Natural killer cell treated with Interleukin-12 subunit alpha and Interleukin-12 subunit beta and Interleukin-15 and Interleukin-18, amount 100 ng/mL, for 72 hours (primary cell): ENCODE data around the gene RNF223. TPM values are rescaled to one million over a fixed set of nuclear protein-coding genes. Genes with fewer than 3 reads are reported as not detected.

Experiments
- ATAC-seq, 2 donors: fragments of 150-1000 bp; cut with Tn5 transposase in 1 of 2; sonication (Bioruptor Pico), chemical (Tn5 transposase) in 1 of 2; 2 replicates each; pipeline ENCODE4 v1.10.0; 2021
- DNase-seq: peaks from one replicate; pipeline ENCODE4 v3.0.0; 2022; ENCODE audit warnings: low spot score
- H3K27ac Mint-ChIP-seq, 2 donors: 1 replicate in 1 of 2; 2 replicates in 1 of 2; pipeline ENCODE4 v1.8.0; 2022; ENCODE audit warnings: mixed read lengths in 2 of 2, mild to moderate bottlenecking in 1 of 2, moderate library complexity in 1 of 2
- H3K27me3 Mint-ChIP-seq, 2 donors: 1 replicate in 1 of 2; 2 replicates in 1 of 2; pipeline ENCODE4 v1.8.0; 2022; ENCODE audit warnings: mixed read lengths in 2 of 2
- H3K36me3 Mint-ChIP-seq: one replicate; pipeline ENCODE4 v1.8.0; 2022; ENCODE audit warnings: mixed read lengths
- H3K4me1 Mint-ChIP-seq, 2 donors: 1 replicate in 1 of 2; 2 replicates in 1 of 2; pipeline ENCODE4 v1.8.0; 2022; ENCODE audit warnings: low read depth in 2 of 2, mixed read lengths in 2 of 2, mild to moderate bottlenecking in 1 of 2
- H3K4me3 Mint-ChIP-seq: one replicate; pipeline ENCODE4 v1.8.0; 2022; ENCODE audit warnings: mixed read lengths
- H3K9me3 Mint-ChIP-seq: 2 replicates; pipeline ENCODE4 v1.8.0; 2022; ENCODE audit warnings: mixed read lengths
- total RNA-seq, 2 donors: library from RNA; stranded (reverse); gene quantifications; one replicate each; pipeline ENCODE4 v1.2.3, GENCODE V29; 2022

The RNF223 gene
- total RNA-seq, 2 donors from 2014 or later: not detected

GRCh38 chr1:1049318-1050165, 24.6 kb downstream of the RNF223 start:
- DNase-seq: no peak
- H3K4me1 Mint-ChIP-seq: peaks cover 0 to 6% of the 10 kb centered on the region in 2 donors

GRCh38 chr1:1048765-1049164, 25.3 kb downstream of the RNF223 start:
- H3K4me3 Mint-ChIP-seq: no peak overlapping the region
- DNase-seq: no peak
- ATAC-seq: no peak
- no peak overlapping the region for H3K27ac Mint-ChIP-seq
- peaks cover 0 to 6% of the 10 kb centered on the region in 2 donors for H3K4me1 Mint-ChIP-seq
- no peaks in the 10 kb centered on the region for H3K9me3 Mint-ChIP-seq
- no peaks in the 10 kb centered on the region for H3K36me3 Mint-ChIP-seq
- H3K27me3 Mint-ChIP-seq: no peaks in the 10 kb centered on the region

More at GRCh38 chr1:1049318-1050165, 24.6 kb downstream of the RNF223 start:
- no peak overlapping the region for H3K4me3 Mint-ChIP-seq
- no peaks in the 10 kb centered on the region for H3K9me3 Mint-ChIP-seq
- no peak for ATAC-seq
- no peak overlapping the region for H3K27ac Mint-ChIP-seq
- H3K27me3 Mint-ChIP-seq: no peaks in the 10 kb centered on the region
- H3K36me3 Mint-ChIP-seq: no peaks in the 10 kb centered on the region

- Mint-ChIP-seq H3K4me3 (no peak overlapping the region), H3K36me3 (no peaks in the 10 kb centered on the region), H3K27me3 (no peaks in the 10 kb centered on the region), H3K9me3 (no peaks in the 10 kb centered on the region), H3K4me1 (peaks cover 1 to 6% of the 10 kb centered on the region in 2 donors), H3K27ac (no peak overlapping the region)
- no peak for DNase-seq
- no peak for ATAC-seq
Measured at GRCh38 chr1:1047963-1048362, 26.1 kb downstream of the RNF223 start.

- DNase-seq (no peak), ATAC-seq (no peak)
- no peaks in the 10 kb centered on the region for H3K9me3 Mint-ChIP-seq
- no peak overlapping the region for H3K27ac Mint-ChIP-seq
- H3K4me3 Mint-ChIP-seq: no peak overlapping the region
- H3K27me3 Mint-ChIP-seq: no peaks in the 10 kb centered on the region
- no peaks in the 10 kb centered on the region for H3K36me3 Mint-ChIP-seq
- H3K4me1 Mint-ChIP-seq: peaks cover 3 to 4% of the 10 kb centered on the region in 2 donors
Measured at GRCh38 chr1:1047407-1047806, 26.7 kb downstream of the RNF223 start.

DNA sequence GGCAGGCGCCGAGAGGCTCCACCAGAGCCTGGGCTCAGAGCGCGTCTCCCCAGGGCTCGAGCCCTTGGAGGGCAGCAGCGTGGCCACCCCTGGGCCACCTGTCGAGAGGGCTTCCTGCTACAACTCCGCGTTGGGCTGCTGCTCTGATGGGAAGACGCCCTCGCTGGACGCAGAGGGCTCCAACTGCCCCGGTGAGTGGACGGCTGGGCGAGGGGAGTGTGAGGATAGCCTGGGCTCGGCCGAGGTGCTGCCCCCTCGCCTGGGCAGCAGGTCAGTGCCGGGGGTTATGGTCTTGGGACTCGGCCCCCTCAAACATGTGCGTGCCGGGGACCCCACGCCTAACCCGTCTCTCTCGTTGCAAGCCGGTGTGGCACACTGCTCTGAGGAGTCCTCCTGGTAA, 27.3 kb downstream of the RNF223 start:
- Mint-ChIP-seq H3K27ac (no peak overlapping the region), H3K4me1 (peaks cover 0 to 5% of the 10 kb centered on the region in 2 donors), H3K27me3 (no peaks in the 10 kb centered on the region), H3K36me3 (no peaks in the 10 kb centered on the region), H3K9me3 (no peaks in the 10 kb centered on the region), H3K4me3 (no peak overlapping the region)
- ATAC-seq: no peak
- no peak for DNase-seq

DNA sequence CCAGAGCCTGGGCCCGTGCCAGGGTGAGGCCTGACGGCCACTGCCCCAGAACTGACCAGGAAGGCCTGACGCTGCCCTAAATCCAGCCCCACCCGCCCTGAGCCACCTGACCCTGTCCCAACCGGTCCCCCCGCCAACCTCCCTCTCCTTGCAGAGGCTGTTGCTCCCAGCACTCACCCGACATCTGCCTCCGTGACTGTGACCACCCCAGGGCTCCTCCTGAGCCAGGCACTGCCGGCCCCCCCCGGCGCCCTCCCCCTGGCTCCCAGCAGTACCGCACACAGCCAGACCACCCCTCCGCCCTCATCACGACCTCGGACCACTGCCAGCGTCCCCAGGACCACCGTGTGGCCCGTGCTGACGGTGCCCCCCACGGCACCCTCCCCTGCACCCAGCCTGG, 27.9 kb downstream of the RNF223 start:
- DNase-seq (no peak), ATAC-seq (no peak)
- Mint-ChIP-seq H3K9me3 (no peaks in the 10 kb centered on the region), H3K27me3 (no peaks in the 10 kb centered on the region), H3K27ac (no peak overlapping the region), H3K36me3 (no peaks in the 10 kb centered on the region), H3K4me1 (peaks cover 0 to 5% of the 10 kb centered on the region in 2 donors), H3K4me3 (no peak overlapping the region)

GRCh38 chr1:1045129-1045528, 29.0 kb downstream of the RNF223 start:
- peaks cover 0 to 5% of the 10 kb centered on the region in 2 donors for H3K4me1 Mint-ChIP-seq
- DNase-seq: no peak
- H3K4me3 Mint-ChIP-seq: no peak overlapping the region
- no peak overlapping the region for H3K27ac Mint-ChIP-seq
- no peaks in the 10 kb centered on the region for H3K27me3 Mint-ChIP-seq
- H3K36me3 Mint-ChIP-seq: no peaks in the 10 kb centered on the region
- H3K9me3 Mint-ChIP-seq: no peaks in the 10 kb centered on the region
- no peak for ATAC-seq

DNA sequence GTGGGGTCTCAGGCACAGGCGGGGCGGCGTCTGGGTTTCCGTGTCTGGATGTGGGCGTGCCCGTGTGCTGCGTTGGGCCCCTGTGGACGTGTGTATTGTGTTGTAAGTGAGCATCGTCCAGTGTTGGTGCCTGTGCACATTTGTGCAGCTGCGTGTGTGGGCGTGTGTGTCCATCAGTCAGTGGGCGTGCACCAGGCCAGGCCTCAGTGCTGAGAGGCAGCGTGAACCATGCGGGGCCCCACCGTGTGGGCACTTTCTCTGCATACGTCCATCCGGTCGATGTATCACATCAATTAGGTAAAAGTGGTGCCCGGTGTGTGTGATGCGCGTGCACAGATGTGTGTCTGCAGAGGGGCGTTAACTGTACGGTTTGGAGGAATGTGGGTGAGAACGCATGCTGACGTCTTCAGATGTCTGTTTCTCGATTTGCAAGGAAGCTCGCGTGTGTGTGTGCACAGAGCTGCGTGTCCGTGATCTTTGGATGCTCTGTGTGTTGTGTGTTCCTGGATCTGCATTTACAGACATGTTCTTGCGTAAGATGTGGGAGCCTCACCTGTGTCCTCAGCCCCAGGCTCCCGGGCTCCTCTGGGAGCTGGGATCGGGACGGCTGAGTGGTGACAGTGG, 29.5 kb downstream of the RNF223 start:
- Mint-ChIP-seq H3K9me3 (no peaks in the 10 kb centered on the region), H3K4me3 (no peak overlapping the region), H3K27me3 (peaks cover 0 to 3% of the 10 kb centered on the region in 2 donors), H3K4me1 (peaks cover 4 to 9% of the 10 kb centered on the region in 2 donors), H3K36me3 (no peaks in the 10 kb centered on the region), H3K27ac (no peak overlapping the region)
- DNase-seq: no peak
- no peak for ATAC-seq

DNA sequence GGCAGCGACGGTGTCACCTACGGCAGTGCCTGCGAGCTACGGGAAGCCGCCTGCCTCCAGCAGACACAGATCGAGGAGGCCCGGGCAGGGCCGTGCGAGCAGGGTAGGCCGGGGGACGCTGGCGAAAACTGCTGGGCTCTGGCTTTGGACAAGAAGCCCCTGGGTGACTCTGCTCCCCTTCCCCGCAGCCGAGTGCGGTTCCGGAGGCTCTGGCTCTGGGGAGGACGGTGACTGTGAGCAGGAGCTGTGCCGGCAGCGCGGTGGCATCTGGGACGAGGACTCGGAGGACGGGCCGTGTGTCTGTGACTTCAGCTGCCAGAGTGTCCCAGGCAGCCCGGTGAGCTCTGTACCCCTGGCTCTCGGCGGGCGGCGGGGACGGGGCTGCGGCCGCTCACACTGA, 30.2 kb downstream of the RNF223 start:
- Mint-ChIP-seq H3K36me3 (no peaks in the 10 kb centered on the region), H3K27ac (no peak overlapping the region), H3K4me1 (peaks cover 9 to 14% of the 10 kb centered on the region in 2 donors), H3K4me3 (no peak overlapping the region), H3K9me3 (no peaks in the 10 kb centered on the region), H3K27me3 (peaks cover under 1 to 5% of the 10 kb centered on the region in 2 donors)
- DNase-seq: no peak
- ATAC-seq: no peak

DNA sequence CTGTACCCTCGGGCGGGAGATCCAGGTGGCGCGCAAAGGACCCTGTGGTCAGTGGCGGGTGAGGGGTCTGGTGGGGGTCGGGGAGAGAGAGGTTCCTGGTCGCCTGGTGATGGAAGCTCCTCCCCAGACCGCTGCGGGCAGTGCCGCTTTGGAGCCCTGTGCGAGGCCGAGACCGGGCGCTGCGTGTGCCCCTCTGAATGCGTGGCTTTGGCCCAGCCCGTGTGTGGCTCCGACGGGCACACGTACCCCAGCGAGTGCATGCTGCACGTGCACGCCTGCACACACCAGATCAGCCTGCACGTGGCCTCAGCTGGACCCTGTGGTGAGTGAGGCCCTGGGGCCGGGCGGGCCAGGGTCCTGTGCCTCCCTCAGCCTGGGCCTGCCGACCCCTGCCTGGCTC, 30.7 kb downstream of the RNF223 start:
- ATAC-seq: no peak
- Mint-ChIP-seq H3K4me3 (no peak overlapping the region), H3K9me3 (no peaks in the 10 kb centered on the region), H3K27ac (no peak overlapping the region), H3K4me1 (peaks cover 14 to 19% of the 10 kb centered on the region in 2 donors), H3K27me3 (peaks cover 6 to 10% of the 10 kb centered on the region in 2 donors), H3K36me3 (no peaks in the 10 kb centered on the region)
- no peak for DNase-seq

GRCh38 chr1:1042835-1043234, 31.3 kb downstream of the RNF223 start:
- Mint-ChIP-seq H3K27me3 (peaks cover 7 to 12% of the 10 kb centered on the region in 2 donors), H3K36me3 (no peaks in the 10 kb centered on the region), H3K4me3 (no peak overlapping the region), H3K27ac (no peak overlapping the region), H3K9me3 (no peaks in the 10 kb centered on the region), H3K4me1 (peaks cover 14 to 21% of the 10 kb centered on the region in 2 donors)
- ATAC-seq (no peak), DNase-seq (no peak)

- no peaks in the 10 kb centered on the region for H3K36me3 Mint-ChIP-seq
- ATAC-seq (no peak), DNase-seq (no peak)
- H3K27ac Mint-ChIP-seq: no peak overlapping the region
- no peak overlapping the region for H3K4me3 Mint-ChIP-seq
- H3K4me1 Mint-ChIP-seq: peaks cover 14 to 21% of the 10 kb centered on the region in 2 donors
- H3K9me3 Mint-ChIP-seq: no peaks in the 10 kb centered on the region
- peaks cover 7 to 12% of the 10 kb centered on the region in 2 donors for H3K27me3 Mint-ChIP-seq
Measured at GRCh38 chr1:1041873-1042272, 32.2 kb downstream of the RNF223 start.

DNA sequence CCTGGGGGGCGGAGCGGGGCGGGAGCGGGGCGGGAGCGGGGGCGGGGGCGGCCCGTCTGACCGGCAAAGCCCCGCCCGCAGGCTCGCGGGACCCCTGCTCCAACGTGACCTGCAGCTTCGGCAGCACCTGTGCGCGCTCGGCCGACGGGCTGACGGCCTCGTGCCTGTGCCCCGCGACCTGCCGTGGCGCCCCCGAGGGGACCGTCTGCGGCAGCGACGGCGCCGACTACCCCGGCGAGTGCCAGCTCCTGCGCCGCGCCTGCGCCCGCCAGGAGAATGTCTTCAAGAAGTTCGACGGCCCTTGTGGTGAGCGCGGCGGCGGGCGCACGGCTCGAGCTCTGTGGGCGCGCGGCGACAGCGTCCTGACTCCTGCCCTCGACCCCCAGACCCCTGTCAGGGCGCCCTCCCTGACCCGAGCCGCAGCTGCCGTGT, 33.0 kb downstream of the RNF223 start:
- Mint-ChIP-seq H3K27ac (no peak overlapping the region), H3K36me3 (no peaks in the 10 kb centered on the region), H3K4me1 (peaks cover 14 to 22% of the 10 kb centered on the region in 2 donors), H3K27me3 (peaks cover 8 to 15% of the 10 kb centered on the region in 2 donors), H3K4me3 (no peak overlapping the region), H3K9me3 (no peaks in the 10 kb centered on the region)
- ATAC-seq: peak in 1 of 2 donors; percentile 12
- no peak for DNase-seq
